Activated CD4-positive, alpha-beta T cell treated with anti-CD3 and anti-CD28 coated beads for 36 hours (primary cell): ENCODE results near the gene PI4K2B. TPM values are rescaled to one million over a fixed set of nuclear protein-coding genes. Genes with fewer than 3 reads are reported as not detected.
"Not testable (repeated sequence)": the region's sequence is repeated elsewhere in the genome, so short reads cannot be mapped to it uniquely, and the experiment has no call there.

ENCODE experiments used
- ATAC-seq: fragments of 200-7000 bp; cut with Tn5 transposase; one replicate; pipeline ENCODE4 v1.10.0; 2021; ENCODE audit warnings: mild to moderate bottlenecking, moderate library complexity
- CTCF ChIA-PET: fragments of 350-600 bp; sonication (Branson Sonifier 250); formaldehyde crosslinking; loops from one replicate; lab custom pipeline; 2021; ENCODE audit warnings: antibody characterized with exemption; lab: Charles Lee
- POLR2A ChIA-PET: fragments of 350-600 bp; sonication (Branson Sonifier 250); formaldehyde crosslinking; loops from one replicate; lab custom pipeline; 2021; ENCODE audit warnings: antibody characterized with exemption, inconsistent platforms; lab: Charles Lee
- DNase-seq: peaks from one replicate; pipeline ENCODE4 v3.0.0-alpha.2; 2020
- H3K27ac Mint-ChIP-seq: one replicate; pipeline ENCODE4 v1.8.0; 2021; ENCODE audit warnings: mixed read lengths
- H3K27me3 Mint-ChIP-seq: one replicate; pipeline ENCODE4 v1.8.0; 2021; ENCODE audit warnings: mixed read lengths
- H3K36me3 Mint-ChIP-seq: one replicate; pipeline ENCODE4 v1.8.0; 2021; ENCODE audit warnings: low read depth, mixed read lengths
- H3K4me1 Mint-ChIP-seq: one replicate; pipeline ENCODE4 v1.8.0; 2021; ENCODE audit warnings: mixed read lengths
- H3K4me3 Mint-ChIP-seq: one replicate; pipeline ENCODE4 v1.8.0; 2021; ENCODE audit warnings: mild to moderate bottlenecking, moderate library complexity, mixed read lengths
- H3K9me3 Mint-ChIP-seq: one replicate; pipeline ENCODE4 v1.8.0; 2021; ENCODE audit warnings: low read depth, mixed read lengths
- intact Hi-C, 2 experiments: fragments of 100-400 bp; cut with DNase I in 1 of 2; cut with micrococcal nuclease in 1 of 2; formaldehyde crosslinking; loops; one replicate each; pipeline versions ENCODE4 v1.14.2 to v1.15.1; 2022 to 2024; cut with DNase I, micrococcal nuclease
- total RNA-seq, 2 experiments: library from RNA; stranded (reverse); gene quantifications; one replicate each; pipeline ENCODE4 v1.2.3, GENCODE V29; 2021

PI4K2B gene
- total RNA-seq, 2 experiments from 2014 or later, result 21.2 to 38.4 TPM

DNA sequence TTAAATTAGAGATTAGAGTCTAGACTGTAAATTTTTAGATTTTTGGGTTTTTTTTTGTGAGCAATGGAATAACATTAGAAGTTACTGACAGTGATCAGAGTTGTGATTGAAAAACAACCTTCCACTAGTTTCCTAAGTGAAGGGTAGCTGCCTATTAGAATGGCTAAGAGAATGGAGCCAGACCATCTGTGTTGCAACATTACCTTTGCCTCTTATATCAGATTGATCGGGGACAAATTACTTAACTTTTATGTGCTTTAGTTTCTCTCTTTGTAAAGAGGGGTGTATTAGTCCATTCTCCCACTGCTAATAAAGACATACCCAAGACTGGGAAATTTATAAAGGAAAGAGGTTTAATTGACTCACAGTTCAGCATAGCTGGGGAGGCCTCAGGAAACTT is 12.5 kb upstream of the PI4K2B start:
- H3K27ac Mint-ChIP-seq, result no peak overlapping the region
- intact Hi-C loops, result no loop called here
- ATAC-seq (no peak), DNase-seq (no peak)
- H3K27me3 Mint-ChIP-seq, result no peaks in the 10 kb centered on the region
- H3K9me3 Mint-ChIP-seq, result peaks cover 35% of the 10 kb centered on the region
- H3K4me1 Mint-ChIP-seq, result no peaks in the 10 kb centered on the region
- H3K36me3 Mint-ChIP-seq, result peaks cover 43% of the 10 kb centered on the region
- POLR2A ChIA-PET, result no interaction called here
- H3K4me3 Mint-ChIP-seq, result no peak overlapping the region
- CTCF ChIA-PET, result interaction anchor here (0.7 kb wide), 1 partner anchor 154 kb away, joined by 3 read pairs; no protein-coding TSS in a partner anchor

- no peak overlapping the region for H3K4me3 Mint-ChIP-seq
- peaks cover 47% of the 10 kb centered on the region for H3K36me3 Mint-ChIP-seq
- H3K27ac Mint-ChIP-seq, result no peak overlapping the region
- no peaks in the 10 kb centered on the region for H3K4me1 Mint-ChIP-seq
- H3K9me3 Mint-ChIP-seq, result peaks cover 43% of the 10 kb centered on the region
- ChIA-PET POLR2A (no interaction called here), CTCF (no interaction called here)
- ATAC-seq (no peak), DNase-seq (no peak)
- no peaks in the 10 kb centered on the region for H3K27me3 Mint-ChIP-seq
- intact Hi-C loops, result no loop called here
Measured at GRCh38 chr4:25223802-25224375, 9.9 kb upstream of the PI4K2B start.

GRCh38 chr4:25229804-25230203 is 4.0 kb upstream of the PI4K2B start:
- Mint-ChIP-seq H3K4me3 (no peak overlapping the region), H3K27me3 (no peaks in the 10 kb centered on the region), H3K4me1 (peaks cover 14% of the 10 kb centered on the region), H3K36me3 (peaks cover 27% of the 10 kb centered on the region), H3K9me3 (peaks cover 30% of the 10 kb centered on the region), H3K27ac (no peak overlapping the region)
- POLR2A ChIA-PET, result no interaction called here
- CTCF ChIA-PET, result no interaction called here
- intact Hi-C loops, result loop anchor here (5.0 to 10.0 kb wide), 4 partner anchors 632 to 1765 kb away; partner anchors contain the start of genes DHX15 (in 1 of the 2), SEL1L3 (in 1 of the 2) and STIM2 (in 1 of the 2)
- ATAC-seq (no peak), DNase-seq (no peak)

GRCh38 chr4:25233194-25233593 is 639 bp upstream of the PI4K2B start:
- POLR2A ChIA-PET, result interaction anchor here (0.6 to 1.8 kb wide), 7 partner anchors 19 to 649 kb away, joined by 3 to 7 read pairs (median 5); partner anchors contain the start of genes ANAPC4, DHX15, SEPSECS and ZCCHC4
- H3K4me1 Mint-ChIP-seq, result peaks cover 34% of the 10 kb centered on the region
- ATAC-seq, result no peak

GRCh38 chr4:25234390-25235370 is 847 bp downstream of the PI4K2B start:
- CTCF ChIA-PET, result interaction anchor here (0.6 to 2.2 kb wide), 14 partner anchors 12 to 746 kb away, joined by 3 to 11 read pairs (median 3); partner anchors contain the start of genes SEPSECS and ZCCHC4
- Mint-ChIP-seq H3K4me3 (peak overlapping the region; percentile 91), H3K4me1 (peaks cover 45% of the 10 kb centered on the region), H3K27ac (peak overlapping the region; percentile 97), H3K27me3 (no peaks in the 10 kb centered on the region), H3K9me3 (peaks cover 12% of the 10 kb centered on the region), H3K36me3 (peaks cover 25% of the 10 kb centered on the region)
- DNase-seq, result peak; percentile 58
- POLR2A ChIA-PET, result interaction anchor here (0.5 to 1.8 kb wide), 7 partner anchors 57 to 650 kb away, joined by 3 to 7 read pairs (median 5); partner anchors contain the start of genes ANAPC4, DHX15, SEPSECS and ZCCHC4
- intact Hi-C loops, result loop anchor here (1.0 to 10.0 kb wide), 8 partner anchors 56 to 1760 kb away; partner anchors contain the start of genes ZCCHC4 (in 2 of the 2), DHX15 (in 1 of the 2), SEL1L3 (in 1 of the 2) and SEPSECS (in 1 of the 2)
- peak; percentile 62 for ATAC-seq

More at GRCh38 chr4:25233194-25233593, 639 bp upstream of the PI4K2B start:
- Mint-ChIP-seq H3K36me3 (peaks cover 26% of the 10 kb centered on the region), H3K9me3 (peaks cover 16% of the 10 kb centered on the region), H3K4me3 (peak overlapping the region; percentile 91), H3K27me3 (no peaks in the 10 kb centered on the region), H3K27ac (peak overlapping the region; percentile 83)
- CTCF ChIA-PET, result interaction anchor here (0.7 to 1.8 kb wide), 9 partner anchors 53 to 1097 kb away, joined by 3 to 14 read pairs (median 3); partner anchors contain the start of genes SEPSECS and ZCCHC4
- DNase-seq, result no peak
- intact Hi-C loops, result loop anchor here (1.0 to 10.0 kb wide), 9 partner anchors 73 to 1762 kb away; partner anchors contain the start of genes ANAPC4 (in 2 of the 2), DHX15 (in 2 of the 2), SEL1L3 (in 1 of the 2) and SEPSECS (in 1 of the 2)

GRCh38 chr4:25235401-25235800 is 1.6 kb downstream of the PI4K2B start:
- no peak for DNase-seq
- Mint-ChIP-seq H3K27ac (peak overlapping the region; percentile 97), H3K4me3 (peak overlapping the region; percentile 91), H3K9me3 (peaks cover 12% of the 10 kb centered on the region), H3K27me3 (no peaks in the 10 kb centered on the region), H3K36me3 (peaks cover 24% of the 10 kb centered on the region), H3K4me1 (peaks cover 52% of the 10 kb centered on the region)
- intact Hi-C loops, result loop anchor here in 1 of 2 experiments (2.0 to 10.0 kb wide), 4 partner anchors 57 to 1759 kb away; partner anchors contain the start of gene STIM2
- ChIA-PET CTCF (interaction anchor here (0.7 to 2.2 kb wide), 9 partner anchors 13 to 745 kb away, joined by 3 to 11 read pairs (median 3); partner anchors contain the start of gene ZCCHC4), POLR2A (interaction anchor here (0.6 to 1.7 kb wide), 3 partner anchors 57 to 77 kb away, joined by 3 to 7 read pairs (median 5); partner anchors contain the start of genes SEPSECS and ZCCHC4)
- ATAC-seq, result no peak

DNA sequence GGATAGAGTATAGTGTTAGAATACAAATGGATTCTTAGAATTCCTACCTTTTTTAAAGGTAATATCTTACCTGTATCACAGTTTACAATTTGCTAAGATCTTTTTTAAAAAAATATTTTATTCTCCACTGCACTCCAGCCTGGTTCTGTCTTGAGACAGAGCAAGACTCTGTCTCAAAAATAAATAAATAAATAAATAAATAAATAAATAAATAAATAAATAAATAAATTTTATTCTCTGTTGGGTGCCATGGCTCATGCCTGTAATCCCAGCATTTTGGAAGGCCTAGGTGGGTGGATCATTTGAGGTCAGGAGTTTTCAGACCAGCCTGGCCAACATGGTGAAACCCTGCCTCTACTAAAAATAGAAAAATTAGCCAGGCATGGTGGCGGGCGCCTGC is 2.2 kb downstream of the PI4K2B start:
- H3K27me3 Mint-ChIP-seq, DNase-seq, ATAC-seq, H3K27ac Mint-ChIP-seq: not testable (repeated sequence)
- Mint-ChIP-seq H3K9me3 (peaks cover 12% of the 10 kb centered on the region), H3K4me3 (peak overlapping the region; percentile 91), H3K36me3 (peaks cover 24% of the 10 kb centered on the region), H3K4me1 (peaks cover 56% of the 10 kb centered on the region)
- ChIA-PET CTCF (interaction anchor here (0.7 to 2.2 kb wide), 6 partner anchors 17 to 77 kb away, joined by 3 to 11 read pairs (median 4); partner anchors contain the start of gene ZCCHC4), POLR2A (interaction anchor here (1.2 kb wide), 1 partner anchor 76 kb away, joined by 5 read pairs; the partner anchor contains the start of gene ZCCHC4)
- intact Hi-C loops, result loop anchor here in 1 of 2 experiments (10.0 kb wide), 2 partner anchors 1629 to 1759 kb away; partner anchors contain the start of gene STIM2

GRCh38 chr4:25236971-25237370 is 3.1 kb downstream of the PI4K2B start:
- Mint-ChIP-seq H3K4me3 (peak overlapping the region; percentile 11), H3K9me3 (peaks cover 12% of the 10 kb centered on the region), H3K4me1 (peaks cover 59% of the 10 kb centered on the region), H3K27ac (no peak overlapping the region), H3K36me3 (peaks cover 24% of the 10 kb centered on the region), H3K27me3 (no peaks in the 10 kb centered on the region)
- ChIA-PET POLR2A (no interaction called here), CTCF (no interaction called here)
- DNase-seq (no peak), ATAC-seq (no peak)
- intact Hi-C loops, result loop anchor here in 1 of 2 experiments (10.0 kb wide), 2 partner anchors 1628 to 1758 kb away; partner anchors contain the start of gene STIM2

- Mint-ChIP-seq H3K27me3 (no peaks in the 10 kb centered on the region), H3K36me3 (peaks cover 21% of the 10 kb centered on the region), H3K4me3 (no peak overlapping the region), H3K4me1 (peaks cover 55% of the 10 kb centered on the region), H3K27ac (no peak overlapping the region), H3K9me3 (peaks cover 6% of the 10 kb centered on the region)
- ChIA-PET CTCF (no interaction called here), POLR2A (no interaction called here)
- ATAC-seq (no peak), DNase-seq (no peak)
- intact Hi-C loops, result loop anchor here in 1 of 2 experiments (10.0 kb wide), 2 partner anchors 1627 to 1757 kb away; partner anchors contain the start of gene STIM2
Measured at GRCh38 chr4:25238052-25238451, 4.2 kb downstream of the PI4K2B start.

- POLR2A ChIA-PET, H3K27me3 Mint-ChIP-seq, H3K9me3 Mint-ChIP-seq, ATAC-seq, H3K27ac Mint-ChIP-seq, DNase-seq: not testable (repeated sequence)
- Mint-ChIP-seq H3K4me3 (peak overlapping the region; percentile 46), H3K4me1 (peaks cover 49% of the 10 kb centered on the region), H3K36me3 (peaks cover 33% of the 10 kb centered on the region)
- intact Hi-C loops, result loop anchor here in 1 of 2 experiments (10.0 kb wide), 2 partner anchors 1625 to 1755 kb away; partner anchors contain the start of gene STIM2
- CTCF ChIA-PET, result interaction anchor here (1.3 kb wide), 1 partner anchor 73 kb away, joined by 6 read pairs; the partner anchor contains the start of gene ZCCHC4
Measured at GRCh38 chr4:25239528-25239927, 5.7 kb downstream of the PI4K2B start.
